HL-60 (cell line): ENCODE results near the gene SLC12A7.

ENCODE experiments used
- CTCF ChIP-seq: IDR thresholded peaks from one replicate; pipeline ENCODE4 v1.5.1; 2011; ENCODE audit warnings: low read length, control low read depth, inconsistent platforms; ENCODE audit not compliant: insufficient read depth
- GABPA ChIP-seq: IDR thresholded peaks from 2 replicates; pipeline ENCODE4 v1.6.1; 2012; ENCODE audit warnings: low read depth
- REST ChIP-seq: IDR thresholded peaks from 2 replicates; pipeline ENCODE4 v1.6.1; 2012; ENCODE audit warnings: low read depth; ENCODE audit not compliant: insufficient replicate concordance

- TF ChIP-seq CTCF (no peak), REST (no peak), GABPA (no peak)
Observed at GRCh38 chr5:1075931-1076330, 35.9 kb downstream of the SLC12A7 start.
